A549 (cell line): Measurements from ENCODE around the gene ABCG4. TPM values are rescaled to one million over a fixed set of nuclear protein-coding genes. Genes with fewer than 3 reads are reported as not detected.
A peak's percentile ranks its signal among the peaks of the same experiment; 100 is the strongest.

Experiments used
- ATAC-seq, 2 experiments: fragments of 200-7000 bp in 1 of 2; fragments of >200 bp in 1 of 2; cut with Nextera tagmentation in 1 of 2; cut with Tn5 transposase in 1 of 2; 3 replicates each; pipeline versions ENCODE4 v1.8.0 to v1.9.1; 2018 to 2020; ENCODE audit warnings: mild to moderate bottlenecking in 1 of 2, moderate library complexity in 1 of 2
- CTCF ChIA-PET: fragments of 300-600 bp; sonication (Branson Sonifier 250); formaldehyde crosslinking; extraction: SDS; loops from one replicate; lab custom pipeline; 2021; ENCODE audit warnings: antibody characterized with exemption, inconsistent platforms; lab: Yijun Ruan, JAX
- POLR2A ChIA-PET: fragments of 350-600 bp; formaldehyde crosslinking; extraction: SDS; loops from one replicate; lab custom pipeline; 2021; ENCODE audit warnings: antibody characterized with exemption, inconsistent platforms; lab: Yijun Ruan, JAX
- DNase-seq, 2 experiments: peaks; one replicate each; pipeline versions ENCODE4 v3.0.0 to v3.0.0-alpha.2; 2011 to 2016; ENCODE audit warnings: low read depth in 1 of 2, low spot score in 1 of 2
- FAIRE-seq: peaks from 2 replicates; lab custom pipeline; 2011; peaks lifted over from hg19 to GRCh38; lab: Jason Lieb, UNC
- H3K27ac ChIP-seq, 2 experiments: fragments of >200 bp; sonication (Bioruptor Twin); formaldehyde crosslinking; 3 replicates each; pipeline ENCODE4 v1.5.1; 2016 to 2017
- H3K4me1 ChIP-seq: fragments of >200 bp; sonication (Bioruptor Twin); formaldehyde crosslinking; 3 replicates; pipeline ENCODE4 v1.6.1; 2016
- H3K4me2 ChIP-seq: fragments of >200 bp; sonication (Bioruptor Twin); formaldehyde crosslinking; 3 replicates; pipeline ENCODE4 v1.6.1; 2016
- H3K4me3 ChIP-seq: fragments of >200 bp; sonication (Bioruptor Twin); formaldehyde crosslinking; 3 replicates; pipeline ENCODE4 v1.5.1; 2016
- H3K9me3 ChIP-seq: fragments of >200 bp; sonication (Bioruptor Twin); formaldehyde crosslinking; 3 replicates; pipeline ENCODE4 v1.6.1; 2016
- CEBPB ChIP-seq, 2 experiments: fragments of >200 bp in 1 of 2; sonication (Bioruptor Twin) in 1 of 2; formaldehyde crosslinking in 1 of 2; IDR thresholded peaks; 2 replicates each; pipeline ENCODE4 v1.6.1; 2012 to 2016
- E2F6 ChIP-seq: IDR thresholded peaks from 2 replicates; pipeline ENCODE4 v1.6.1; 2012; ENCODE audit warnings: low read depth, borderline replicate concordance
- EHMT2 ChIP-seq: fragments of 200-600 bp; sonication (generic); IDR thresholded peaks from 2 replicates; pipeline ENCODE4 v1.6.1; 2016; ENCODE audit warnings: antibody characterized with exemption, low read depth, mild to moderate bottlenecking, moderate library complexity
- FOSB ChIP-seq: fragments of 250-450 bp; sonication (Bioruptor Pico); IDR thresholded peaks from 2 replicates; pipeline ENCODE4 v1.5.0; 2020; ENCODE audit warnings: mild to moderate bottlenecking, moderate library complexity
- GATA3 ChIP-seq: IDR thresholded peaks from 2 replicates; pipeline ENCODE4 v1.6.1; 2012; ENCODE audit warnings: borderline replicate concordance
- HES2 ChIP-seq: fragments of >200 bp; sonication (Bioruptor Twin); formaldehyde crosslinking; IDR thresholded peaks from 2 replicates; pipeline ENCODE4 v1.6.1; 2016
- NFE2L2 ChIP-seq: fragments of 150-350 bp; conservative IDR thresholded peaks from 2 replicates; pipeline ENCODE4 v1.6.1; 2014; ENCODE audit warnings: low read length
- POLR2AphosphoS2 ChIP-seq: conservative IDR thresholded peaks from 2 replicates; pipeline ENCODE4 v1.6.1; 2012; ENCODE audit warnings: low read length, improper control_type of control experiment, inconsistent platforms
- REST ChIP-seq: fragments of 200-600 bp; sonication (generic); IDR thresholded peaks from 2 replicates; pipeline ENCODE4 v1.6.1; 2016; ENCODE audit warnings: antibody characterized with exemption, mild to moderate bottlenecking, moderate library complexity
- SMC3 ChIP-seq: fragments of >200 bp; sonication (Bioruptor Twin); formaldehyde crosslinking; IDR thresholded peaks from 3 replicates; pipeline ENCODE4 v1.6.1; 2018; ENCODE audit warnings: inconsistent platforms
- ZFP36 ChIP-seq: fragments of 450-650 bp; IDR thresholded peaks from 2 replicates; pipeline ENCODE4 v1.6.1; 2014; ENCODE audit warnings: borderline replicate concordance; ENCODE audit not compliant: partially characterized antibody
- WGBS: methylation state at CpG from one replicate; pipeline ENCODE4 v1.1.6; 2017; ENCODE audit errors: missing lambda C conversion rate; 5-methylcytosine and 5-hydroxymethylcytosine counted together
- polyA plus RNA-seq, 4 experiments: library from polyadenylated mRNA; depleted of rRNA in 3 of 4; stranded (reverse); fragments of >200 nt; fragmentation: RNase III in 1 of 4; extraction: RNeasy Plus Mini Kit Qiagen cat#74134 plus additional on column Dnase treatment in 1 of 4; gene quantifications; 2 replicates in 3 of 4; 3 replicates in 1 of 4; pipeline ENCODE4 v1.2.3, GENCODE V29; 2011 to 2017
- TF ChIP-seq, protein P1 (sequence below): fragments of 250-450 bp; sonication (Bioruptor Pico); IDR thresholded peaks from 2 replicates; pipeline ENCODE4 v1.5.0; 2021; ENCODE audit warnings: mild to moderate bottlenecking, moderate library complexity, borderline replicate concordance

Gene ABCG4
- polyA plus RNA-seq, 2 of the 4 experiments (the other 2 are of a cell fraction): 0.10 to 0.44 TPM

GRCh38 chr11:119108146-119108856 lies 40.6 kb upstream of the ABCG4 start:
- FAIRE-seq: no peak
- DNase-seq: no peak
- ChIA-PET CTCF (interaction anchor here (0.6 to 2.9 kb wide), 7 partner anchors 9 to 216 kb away, joined by 3 to 9 read pairs (median 4); a partner anchor contains a TSS), POLR2A (interaction anchor here (2.0 kb wide), 1 partner anchor 13 kb away, joined by 11 read pairs; the partner anchor contains the start of gene HINFP)
- no peak for ATAC-seq
- Histone ChIP-seq H3K4me1 (peaks cover 21% of the 10 kb centered on the region), H3K4me2 (peak overlapping the region; percentile 82), H3K27ac (peak overlapping the region; percentile 68 to 90), H3K4me3 (peak overlapping the region; percentile 86), H3K9me3 (no peaks in the 10 kb centered on the region)
- no peak for TF ChIP-seq NFE2L2
- WGBS: 44% methylated on average over 8 of the region's 8 CpGs

- Histone ChIP-seq H3K4me2 (peak overlapping the region; percentile 82), H3K4me3 (no peak overlapping the region), H3K4me1 (peaks cover 17% of the 10 kb centered on the region), H3K9me3 (no peaks in the 10 kb centered on the region)
- DNase-seq: no peak
- POLR2A ChIA-PET: interaction anchor here (1.2 to 2.0 kb wide), 3 partner anchors 12 to 60 kb away, joined by 4 to 11 read pairs (median 5); partner anchors contain the start of genes HINFP and NLRX1
- ATAC-seq: no peak
- FAIRE-seq: no peak
- CTCF ChIA-PET: interaction anchor here (0.6 to 2.9 kb wide), 6 partner anchors 9 to 215 kb away, joined by 3 to 9 read pairs (median 4); no protein-coding TSS in a partner anchor
- 95% methylated on average over 2 of the region's 2 CpGs for WGBS
- no peak for TF ChIP-seq POLR2AphosphoS2
- TF ChIP-seq FOSB: no peak
- no peak for TF ChIP-seq EHMT2
- TF ChIP-seq REST: no peak
- TF ChIP-seq ZFP36: no peak
- TF ChIP-seq NFE2L2: no peak
- TF ChIP-seq, protein P1, sequence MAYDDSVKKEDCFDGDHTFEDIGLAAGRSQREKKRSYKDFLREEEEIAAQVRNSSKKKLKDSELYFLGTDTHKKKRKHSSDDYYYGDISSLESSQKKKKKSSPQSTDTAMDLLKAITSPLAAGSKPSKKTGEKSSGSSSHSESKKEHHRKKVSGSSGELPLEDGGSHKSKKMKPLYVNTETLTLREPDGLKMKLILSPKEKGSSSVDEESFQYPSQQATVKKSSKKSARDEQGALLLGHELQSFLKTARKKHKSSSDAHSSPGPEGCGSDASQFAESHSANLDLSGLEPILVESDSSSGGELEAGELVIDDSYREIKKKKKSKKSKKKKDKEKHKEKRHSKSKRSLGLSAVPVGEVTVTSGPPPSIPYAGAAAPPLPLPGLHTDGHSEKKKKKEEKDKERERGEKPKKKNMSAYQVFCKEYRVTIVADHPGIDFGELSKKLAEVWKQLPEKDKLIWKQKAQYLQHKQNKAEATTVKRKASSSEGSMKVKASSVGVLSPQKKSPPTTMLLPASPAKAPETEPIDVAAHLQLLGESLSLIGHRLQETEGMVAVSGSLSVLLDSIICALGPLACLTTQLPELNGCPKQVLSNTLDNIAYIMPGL (CRISPR knock-in tag): no peak
- TF ChIP-seq SMC3: no peak
- TF ChIP-seq, all 56 proteins: peak for 0
- no peak overlapping the region for H3K27ac ChIP-seq
Observed at GRCh38 chr11:119108857-119109221, 40.0 kb upstream of the ABCG4 start.

DNA sequence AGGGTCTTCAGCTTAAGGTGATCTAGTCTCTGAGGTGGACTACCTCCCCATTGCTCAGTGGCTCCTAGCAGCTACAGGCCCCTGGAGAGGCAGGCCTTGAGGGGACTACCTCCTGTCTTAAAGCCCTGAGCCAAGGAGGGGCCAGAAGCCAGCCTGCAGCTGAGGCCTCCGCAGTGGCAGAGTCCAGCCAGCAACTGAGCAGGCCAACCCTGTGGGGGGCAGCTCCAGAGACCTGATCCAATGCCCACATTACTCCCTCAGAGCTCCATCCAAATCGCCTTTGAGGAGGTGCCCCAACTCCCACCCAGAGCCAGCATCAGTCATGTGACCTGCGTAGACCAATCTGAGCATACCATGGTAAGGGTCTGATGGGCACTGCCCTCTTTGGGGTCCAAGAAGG lies 39.0 kb upstream of the ABCG4 start:
- no peak for FAIRE-seq
- CTCF ChIA-PET: interaction anchor here (0.6 to 2.9 kb wide), 5 partner anchors 25 to 214 kb away, joined by 3 to 9 read pairs (median 6); partner anchors contain the start of gene NLRX1
- Histone ChIP-seq H3K9me3 (no peaks in the 10 kb centered on the region), H3K4me2 (no peak overlapping the region), H3K4me3 (no peak overlapping the region), H3K4me1 (peaks cover 17% of the 10 kb centered on the region), H3K27ac (no peak overlapping the region)
- TF ChIP-seq E2F6 (no peak), HES2 (no peak), GATA3 (no peak), CEBPB (IDR thresholded peaks at IDR 0.05) (no peak)
- no peak for ATAC-seq
- 86% methylated on average over 2 of the region's 3 CpGs for whole genome bisulfite sequencing
- POLR2A ChIA-PET: interaction anchor here (1.0 to 1.2 kb wide), 3 partner anchors 11 to 59 kb away, joined by 4 to 5 read pairs (median 5); partner anchors contain the start of genes HINFP and NLRX1
- no peak for DNase-seq
